ENCODE results near the gene CYB5D1.

DNA sequence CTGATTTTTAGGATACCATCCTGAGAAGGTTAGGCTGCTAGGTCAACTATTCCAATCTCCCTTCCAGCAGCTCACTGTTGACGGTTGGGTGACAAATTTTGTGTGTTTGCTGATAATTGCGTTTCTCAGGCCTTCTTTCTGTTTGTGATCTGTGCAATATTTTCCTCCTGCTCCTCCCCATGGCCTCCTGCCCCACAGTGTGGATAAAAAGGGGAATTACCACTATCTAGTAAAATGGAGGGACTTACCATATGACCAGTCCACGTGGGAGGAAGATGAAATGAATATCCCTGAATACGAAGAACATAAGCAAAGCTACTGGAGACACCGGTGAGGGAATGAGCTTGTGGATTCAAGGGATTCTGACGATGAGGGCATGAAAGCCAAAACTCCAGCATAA, 40.0 kb downstream of the CYB5D1 start:
- TF ChIP-seq, protein P1, sequence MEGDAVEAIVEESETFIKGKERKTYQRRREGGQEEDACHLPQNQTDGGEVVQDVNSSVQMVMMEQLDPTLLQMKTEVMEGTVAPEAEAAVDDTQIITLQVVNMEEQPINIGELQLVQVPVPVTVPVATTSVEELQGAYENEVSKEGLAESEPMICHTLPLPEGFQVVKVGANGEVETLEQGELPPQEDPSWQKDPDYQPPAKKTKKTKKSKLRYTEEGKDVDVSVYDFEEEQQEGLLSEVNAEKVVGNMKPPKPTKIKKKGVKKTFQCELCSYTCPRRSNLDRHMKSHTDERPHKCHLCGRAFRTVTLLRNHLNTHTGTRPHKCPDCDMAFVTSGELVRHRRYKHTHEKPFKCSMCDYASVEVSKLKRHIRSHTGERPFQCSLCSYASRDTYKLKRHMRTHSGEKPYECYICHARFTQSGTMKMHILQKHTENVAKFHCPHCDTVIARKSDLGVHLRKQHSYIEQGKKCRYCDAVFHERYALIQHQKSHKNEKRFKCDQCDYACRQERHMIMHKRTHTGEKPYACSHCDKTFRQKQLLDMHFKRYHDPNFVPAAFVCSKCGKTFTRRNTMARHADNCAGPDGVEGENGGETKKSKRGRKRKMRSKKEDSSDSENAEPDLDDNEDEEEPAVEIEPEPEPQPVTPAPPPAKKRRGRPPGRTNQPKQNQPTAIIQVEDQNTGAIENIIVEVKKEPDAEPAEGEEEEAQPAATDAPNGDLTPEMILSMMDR (IDR thresholded peaks at IDR 0.05) = peak in 1 of 3 donors; percentile 28
- TF ChIP-seq EP300 (IDR thresholded peaks at IDR 0.05) = no peak

Data from ovary (tissue), 3 donors.